Mesenchymal stem cell (in vitro differentiated cells and primary cell): Measurements from ENCODE around the gene TULP3.

Source experiments
- DNase-seq: peaks from one replicate; pipeline ENCODE4 v3.0.0-alpha.2; 2013
- H2AFZ ChIP-seq: one replicate; pipeline ENCODE4 v1.6.1; 2013; ENCODE audit warnings: low read depth, mild to moderate bottlenecking, control low read depth, inconsistent platforms, low read length, moderate library complexity
- H2AK5ac ChIP-seq: 2 replicates; pipeline ENCODE4 v1.6.1; 2013; ENCODE audit warnings: low read length, moderate library complexity, mild to moderate bottlenecking, inconsistent platforms; ENCODE audit not compliant: severe bottlenecking
- H2BK120ac ChIP-seq: one replicate; pipeline ENCODE4 v1.6.1; 2013; ENCODE audit warnings: low read depth, mild to moderate bottlenecking, inconsistent platforms, low read length, moderate library complexity
- H2BK12ac ChIP-seq, 2 experiments: one replicate each; pipeline ENCODE4 v1.6.1; 2013; ENCODE audit warnings: inconsistent platforms in 2 of 2, low read length in 2 of 2, mild to moderate bottlenecking in 2 of 2, moderate library complexity in 2 of 2, control low read depth in 1 of 2
- H2BK15ac ChIP-seq: one replicate; pipeline ENCODE4 v1.6.1; 2013; ENCODE audit warnings: mild to moderate bottlenecking, low read depth, inconsistent platforms; ENCODE audit not compliant: poor library complexity, severe bottlenecking
- H2BK5ac ChIP-seq: 2 replicates; pipeline ENCODE4 v1.6.1; 2013; ENCODE audit warnings: low read depth, mild to moderate bottlenecking, low read length, control low read depth, inconsistent platforms; ENCODE audit not compliant: poor library complexity, severe bottlenecking
- H3K14ac ChIP-seq, 2 experiments: one replicate each; pipeline ENCODE4 v1.6.1; 2013; ENCODE audit warnings: inconsistent platforms in 2 of 2, low read length in 2 of 2, control low read depth in 1 of 2, mild to moderate bottlenecking in 1 of 2, moderate library complexity in 1 of 2
- H3K18ac ChIP-seq, 2 experiments: one replicate each; pipeline ENCODE4 v1.6.1; 2013; ENCODE audit warnings: inconsistent platforms in 2 of 2, low read length in 2 of 2, control low read depth in 1 of 2, low read depth in 1 of 2, mild to moderate bottlenecking in 1 of 2
- H3K23ac ChIP-seq, 2 experiments: one replicate each; pipeline ENCODE4 v1.6.1; 2013; ENCODE audit warnings: inconsistent platforms in 2 of 2, low read length in 2 of 2, mild to moderate bottlenecking in 2 of 2, moderate library complexity in 2 of 2, control low read depth in 1 of 2
- H3K27ac ChIP-seq: 2 replicates; pipeline ENCODE4 v1.5.1; 2013; ENCODE audit warnings: mild to moderate bottlenecking, moderate library complexity, low read length, control low read depth, inconsistent platforms; ENCODE audit not compliant: poor library complexity, severe bottlenecking
- H3K27me3 ChIP-seq, 2 experiments: 2 replicates each; pipeline versions ENCODE4 v1.6.1 to v1.7.0; 2013; ENCODE audit warnings: low read length in 2 of 2, mild to moderate bottlenecking in 2 of 2, moderate library complexity in 2 of 2, control low read depth in 1 of 2, inconsistent platforms in 1 of 2; ENCODE audit not compliant: control insufficient read depth in 1 of 2, insufficient read depth in 1 of 2
- H3K36me3 ChIP-seq, 2 experiments: 2 replicates each; pipeline versions ENCODE4 v1.6.1 to v1.7.0; 2013; ENCODE audit warnings: low read length in 2 of 2, control low read depth in 1 of 2, inconsistent platforms in 1 of 2, low read depth in 1 of 2, mild to moderate bottlenecking in 1 of 2; ENCODE audit not compliant: insufficient read depth in 2 of 2, control insufficient read depth in 1 of 2
- H3K4ac ChIP-seq, 2 experiments: one replicate each; pipeline ENCODE4 v1.6.1; 2013; ENCODE audit warnings: inconsistent platforms in 2 of 2, low read length in 2 of 2, mild to moderate bottlenecking in 2 of 2, moderate library complexity in 2 of 2, control low read depth in 1 of 2, low read depth in 1 of 2
- H3K4me1 ChIP-seq: 2 replicates; pipeline ENCODE4 v1.6.1; 2013; ENCODE audit warnings: low read depth, low read length, control low read depth; ENCODE audit not compliant: control insufficient read depth, insufficient read depth
- H3K4me2 ChIP-seq: 2 replicates; pipeline ENCODE4 v1.6.1; 2013; ENCODE audit warnings: low read length, mild to moderate bottlenecking, inconsistent platforms; ENCODE audit not compliant: poor library complexity, severe bottlenecking
- H3K4me3 ChIP-seq, 2 experiments: 2 replicates each; pipeline versions ENCODE4 v1.5.1 to v1.7.0; 2013; ENCODE audit warnings: low read length in 2 of 2, mild to moderate bottlenecking in 2 of 2, control low read depth in 1 of 2, low read depth in 1 of 2; ENCODE audit not compliant: insufficient read depth in 1 of 2
- H3K79me1 ChIP-seq: replicated peaks from 2 replicates; pipeline ENCODE4 v1.6.1; 2013; ENCODE audit warnings: mild to moderate bottlenecking, control low read depth, low read length, inconsistent platforms; ENCODE audit not compliant: poor library complexity, severe bottlenecking
- H3K9ac ChIP-seq: 2 replicates; pipeline ENCODE4 v1.7.0; 2013; ENCODE audit warnings: mild to moderate bottlenecking, low read length, moderate library complexity
- H3K9me3 ChIP-seq: 2 replicates; pipeline ENCODE4 v1.7.0; 2013; ENCODE audit warnings: mild to moderate bottlenecking, low read length; ENCODE audit not compliant: control insufficient read depth
- H4K8ac ChIP-seq: one replicate; pipeline ENCODE4 v1.6.1; 2013; ENCODE audit warnings: inconsistent platforms, mild to moderate bottlenecking, low read length, moderate library complexity
- H4K91ac ChIP-seq: one replicate; pipeline ENCODE4 v1.6.1; 2013; ENCODE audit warnings: mild to moderate bottlenecking, low read length, inconsistent platforms
- WGBS: methylation state at CpG from one replicate; pipeline ENCODE4 v1.1.7; 2013; ENCODE audit warnings: mixed read lengths; 5-methylcytosine and 5-hydroxymethylcytosine counted together

TULP3 gene

DNA sequence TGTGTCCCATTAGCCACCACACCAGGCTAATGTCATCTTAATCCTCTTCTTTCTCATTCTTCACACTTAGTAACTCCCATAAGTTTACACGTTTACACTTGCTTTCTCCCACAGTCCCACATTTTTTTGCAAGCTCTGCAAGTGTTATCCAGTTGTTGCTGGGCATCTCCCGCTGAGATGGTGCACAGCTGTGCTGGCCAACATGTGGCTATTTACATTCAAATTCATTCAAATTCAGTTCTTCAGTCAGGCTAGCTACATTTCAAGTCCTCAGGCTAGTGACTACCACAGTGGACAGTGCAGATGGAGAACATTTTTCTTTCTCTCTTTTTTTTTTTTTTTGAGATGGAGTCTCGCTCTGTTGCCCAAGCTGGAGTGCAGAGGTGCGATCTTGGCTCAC, 58.7 kb downstream of the TULP3 start:
- 93% methylated on average over 4 of the region's 4 CpGs for WGBS

DNA sequence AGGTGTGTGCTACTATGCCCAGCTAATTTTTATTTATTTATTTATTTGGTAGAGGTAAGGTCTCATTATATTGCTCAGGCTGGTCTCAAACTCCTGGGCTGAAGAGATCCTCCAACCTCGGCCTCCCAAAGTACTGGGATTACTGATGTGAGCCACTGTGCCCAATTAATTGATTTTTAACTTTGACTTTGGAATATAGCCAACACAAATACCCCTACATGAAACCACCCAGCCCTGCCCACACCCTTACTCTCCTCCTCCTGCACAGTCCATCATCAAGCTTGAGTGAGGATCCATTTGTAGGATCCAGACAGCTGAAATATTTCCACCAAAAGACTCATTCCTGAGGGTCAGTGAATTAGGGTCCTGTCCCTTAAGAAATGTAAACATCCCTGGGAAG, 65.2 kb downstream of the TULP3 start:
- Histone ChIP-seq H3K4me3 (no peak overlapping the region), H3K9me3 (no peaks in the 10 kb centered on the region), H3K4me2 (no peak overlapping the region), H2AK5ac (no peak overlapping the region), H4K8ac (no peak overlapping the region), H3K9ac (no peak overlapping the region), H3K4ac (no peak overlapping the region), H3K27me3 (no peaks in the 10 kb centered on the region), H2AFZ (no peak overlapping the region), H2BK120ac (no peak overlapping the region), H3K79me1 (peaks cover 2% of the 10 kb centered on the region), H3K36me3 (no peaks in the 10 kb centered on the region), H3K23ac (no peak overlapping the region), H3K14ac (no peak overlapping the region), H2BK12ac (no peak overlapping the region), H2BK15ac (no peak overlapping the region), H4K91ac (no peak overlapping the region), H3K27ac (no peak overlapping the region), H3K4me1 (peaks cover 17% of the 10 kb centered on the region), H3K18ac (no peak overlapping the region), H2BK5ac (no peak overlapping the region)
- 100% methylated on average over 1 of the region's 1 CpG for WGBS
- no peak for DNase-seq

More for the DNA sequence above, 58.7 kb downstream of the TULP3 start:
- H3K4ac ChIP-seq = no peak overlapping the region
- no peak overlapping the region for H3K9ac ChIP-seq
- no peaks in the 10 kb centered on the region for H3K36me3 ChIP-seq
- no peak overlapping the region for H3K18ac ChIP-seq
- H2BK15ac ChIP-seq = no peak overlapping the region
- no peaks in the 10 kb centered on the region for H3K79me1 ChIP-seq
- H2AK5ac ChIP-seq = no peak overlapping the region
- DNase-seq = no peak
- no peak overlapping the region for H3K23ac ChIP-seq
- no peak overlapping the region for H2BK120ac ChIP-seq
- peaks cover 3% of the 10 kb centered on the region for H3K4me1 ChIP-seq
- no peak overlapping the region for H2BK5ac ChIP-seq
- no peak overlapping the region for H2BK12ac ChIP-seq
- no peak overlapping the region for H4K8ac ChIP-seq
- no peaks in the 10 kb centered on the region for H3K27me3 ChIP-seq
- no peak overlapping the region for H2AFZ ChIP-seq
- H3K14ac ChIP-seq = no peak overlapping the region
- no peak overlapping the region for H3K4me2 ChIP-seq
- H3K27ac ChIP-seq = no peak overlapping the region
- no peak overlapping the region for H4K91ac ChIP-seq
- H3K4me3 ChIP-seq = no peak overlapping the region
- no peaks in the 10 kb centered on the region for H3K9me3 ChIP-seq

GRCh38 chr12:2957816-2958431, 67.2 kb downstream of the TULP3 start:
- no peak for DNase-seq
- Histone ChIP-seq H3K4me3 (peak overlapping the region; percentile 76 to 93), H3K23ac (no peak overlapping the region), H2BK5ac (no peak overlapping the region), H4K91ac (no peak overlapping the region), H2AK5ac (no peak overlapping the region), H3K4me1 (peaks cover 22% of the 10 kb centered on the region), H4K8ac (peak overlapping the region; percentile 87), H3K27me3 (no peaks in the 10 kb centered on the region), H2BK12ac (peak overlapping the region in 1 of 2 experiments; percentile 40), H3K4me2 (peak overlapping the region; percentile 88), H3K9ac (peak overlapping the region; percentile 83), H2BK15ac (no peak overlapping the region), H3K27ac (peak overlapping the region; percentile 84), H3K14ac (peak overlapping the region in 1 of 2 experiments; percentile 78), H3K4ac (no peak overlapping the region), H3K9me3 (no peaks in the 10 kb centered on the region), H2BK120ac (no peak overlapping the region), H2AFZ (peak overlapping the region; percentile 57), H3K18ac (peak overlapping the region in 1 of 2 experiments; percentile 16), H3K36me3 (no peaks in the 10 kb centered on the region), H3K79me1 (peaks cover 4% of the 10 kb centered on the region)
- WGBS = 75% methylated on average over 10 of the region's 11 CpGs

DNA sequence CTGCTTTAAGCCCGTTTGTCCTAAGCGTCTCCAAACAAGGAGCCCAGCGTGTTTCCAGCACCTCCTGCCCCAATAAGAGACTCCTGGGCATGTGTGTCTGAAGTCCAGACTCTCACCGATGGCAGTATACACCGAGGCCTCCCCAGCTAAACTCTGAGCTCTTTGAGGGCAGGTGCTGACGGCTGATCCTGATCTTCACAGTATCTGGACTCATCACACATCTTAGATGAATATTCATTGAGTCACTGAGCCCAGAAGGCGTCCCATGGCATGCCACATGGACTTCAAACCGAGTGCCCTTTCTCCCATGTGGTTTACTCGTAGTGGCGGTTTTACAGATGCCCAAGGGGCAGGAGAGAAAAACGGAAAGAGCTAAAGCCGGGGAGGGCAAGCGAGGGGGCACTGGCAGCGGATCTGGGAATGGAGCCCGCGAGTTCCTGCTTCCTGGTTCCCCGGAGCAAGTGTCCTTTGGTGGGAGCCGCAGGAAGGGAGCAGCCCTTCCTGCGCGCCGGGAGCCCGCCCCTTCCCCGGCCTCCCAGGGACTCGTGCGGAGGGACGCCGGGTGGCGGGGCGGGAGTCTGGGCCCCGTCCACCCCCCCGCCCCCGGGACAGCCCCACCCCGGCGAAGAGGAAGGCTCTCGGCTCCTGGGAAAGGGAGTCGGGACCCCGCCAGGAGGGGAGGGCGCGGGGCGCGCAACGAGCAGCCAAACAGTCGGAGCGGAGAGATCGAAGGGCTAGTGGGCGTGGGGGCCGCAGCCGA, 67.9 kb downstream of the TULP3 start:
- peak overlapping the region; percentile 86 for H2AFZ ChIP-seq
- peak overlapping the region in 1 of 2 experiments; percentile 2 for H3K23ac ChIP-seq
- H3K27me3 ChIP-seq = no peaks in the 10 kb centered on the region
- peak overlapping the region; percentile 71 to 85 for H3K18ac ChIP-seq
- no peak overlapping the region for H2BK5ac ChIP-seq
- no peaks in the 10 kb centered on the region for H3K9me3 ChIP-seq
- H4K91ac ChIP-seq = peak overlapping the region; percentile 68
- 1% methylated on average over 37 of the region's 48 CpGs for WGBS
- H3K14ac ChIP-seq = peak overlapping the region in 1 of 2 experiments; percentile 78
- DNase-seq = peak; percentile 79
- no peak overlapping the region for H2AK5ac ChIP-seq
- peak overlapping the region; percentile 83 for H3K9ac ChIP-seq
- peaks cover 24% of the 10 kb centered on the region for H3K4me1 ChIP-seq
- peak overlapping the region; percentile 88 for H3K4me2 ChIP-seq
- H2BK120ac ChIP-seq = peak overlapping the region; percentile 89
- peaks cover 4% of the 10 kb centered on the region for H3K79me1 ChIP-seq
- peak overlapping the region; percentile 97 for H2BK15ac ChIP-seq
- H3K4me3 ChIP-seq = peak overlapping the region; percentile 76 to 93
- H2BK12ac ChIP-seq = peak overlapping the region in 1 of 2 experiments; percentile 40
- H4K8ac ChIP-seq = peak overlapping the region; percentile 95
- H3K4ac ChIP-seq = peak overlapping the region in 1 of 2 experiments; percentile 9
- peak overlapping the region; percentile 86 for H3K27ac ChIP-seq
- H3K36me3 ChIP-seq = no peaks in the 10 kb centered on the region
